Measurements from ENCODE around the gene ZBTB40. TPM values are rescaled to one million over a fixed set of nuclear protein-coding genes. Genes with fewer than 3 reads are reported as not detected.

Gene ZBTB40
- total and polyA plus RNA-seq, 10 of the 15 experiments (the other 5 are each of a cell fraction or from before 2014, with no cell fraction given) = 1.9 to 14.4 (median 9.0) TPM

DNA sequence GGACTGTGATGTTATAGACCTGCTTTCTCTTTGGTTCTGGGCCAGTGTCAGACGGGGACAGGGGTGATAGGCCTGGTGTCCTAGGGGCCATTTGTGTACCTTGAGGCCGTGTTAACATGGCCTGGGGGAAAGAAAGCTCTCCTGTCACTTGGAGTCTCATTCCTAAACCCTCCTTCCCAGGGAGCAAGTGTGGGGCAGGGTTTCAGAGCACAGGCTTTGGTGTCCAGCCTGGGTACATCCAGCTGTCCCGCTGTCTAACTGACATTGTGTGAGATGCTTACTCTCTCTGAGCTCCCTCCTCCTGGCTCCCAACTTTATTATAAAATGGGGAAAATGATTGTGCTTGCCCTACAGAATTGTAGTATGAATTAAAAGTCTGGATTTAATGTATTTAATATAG, 79.1 kb downstream of the ZBTB40 start (continued):
- TF ChIP-seq TCF12 (IDR thresholded peaks at IDR 0.05; ENCODE audit: low read depth, low read length) (no peak), ZNF274 (IDR thresholded peaks at IDR 0.05; ENCODE audit: insufficient read depth, insufficient read length) (no peak), PAX5 (IDR thresholded peaks at IDR 0.05; ENCODE audit: borderline replicate concordance, low read depth, low read length) (no peak), HDAC6 (IDR thresholded peaks at IDR 0.05; ENCODE audit: unreplicated experiment) (no peak), EP300 (IDR thresholded peaks at IDR 0.05; ENCODE audit: borderline replicate concordance in 1 of 2, control insufficient read depth in 1 of 2, low read depth in 2 of 2, low read length in 2 of 2) (no peak), ZNF217 (IDR thresholded peaks at IDR 0.05) (no peak), RUNX3 (IDR thresholded peaks at IDR 0.05; ENCODE audit: low read length) (no peak)

GRCh38 chr1:22531251-22531650, 79.6 kb downstream of the ZBTB40 start:
- intact Hi-C loops (cut with micrococcal nuclease; ENCODE audit: unreplicated experiment) = no loop called here
- 90% methylated on average over 6 of the region's 6 CpGs for WGBS (ENCODE audit: insufficient coverage, insufficient replicate concordance, low lambda C conversion rate, missing lambda C conversion rate)
- ATAC-seq = no peak
- no peak overlapping the region for H3K4me2 ChIP-seq (ENCODE audit: control insufficient read depth, insufficient read depth)
- no peak overlapping the region for H2AFZ ChIP-seq (ENCODE audit: control insufficient read depth, low read depth, low read length)
- CTCF ChIA-PET = no interaction called here
- H3K4me3 ChIP-seq = no peak overlapping the region
- POLR2A ChIA-PET = no interaction called here
- in situ Hi-C loops (cut with MboI) = no loop called here
- DNase-seq (ENCODE audit: low read depth, low spot score) = no peak
- no peaks in the 10 kb centered on the region for H3K79me2 ChIP-seq (ENCODE audit: control insufficient read depth, insufficient read depth, low read length)
- RAD21 ChIA-PET (ENCODE audit: unreplicated experiment) = interaction anchor here (0.6 kb wide), 1 partner anchor 287 kb away, joined by 3 read pairs; no protein-coding TSS in a partner anchor
- BruUV-seq (replicated peaks) = no TSS peak
- peaks cover 0 to 1% of the 10 kb centered on the region in 2 experiments; a peak in 3 of 4 replicates for H3K36me3 ChIP-seq (ENCODE audit: control insufficient read depth in 2 of 2, insufficient read depth in 2 of 2, low read length in 1 of 2)
- H3K27ac ChIP-seq (ENCODE audit: control insufficient read depth, insufficient read depth) = no peak overlapping the region
- H3K9ac ChIP-seq (ENCODE audit: control insufficient read depth, insufficient read depth, low read length) = no peak overlapping the region
- no peaks in the 10 kb centered on the region for H3K4me1 ChIP-seq (ENCODE audit: control insufficient read depth, insufficient read depth, low read length)
- no peaks in the 10 kb centered on the region for H3K27me3 ChIP-seq (replicated peaks in 1 of 2; ENCODE audit: control insufficient read depth in 2 of 2, insufficient read depth in 2 of 2, low read length in 1 of 2)
- FAIRE-seq = no peak
- no peaks in the 10 kb centered on the region for H4K20me1 ChIP-seq (ENCODE audit: control insufficient read depth, insufficient read depth)
- SMC1A ChIA-PET (ENCODE audit: uncharacterized antibody, unreplicated experiment) = no interaction called here
- no peaks in the 10 kb centered on the region for H3K9me3 ChIP-seq (replicated peaks; ENCODE audit: control insufficient read depth, insufficient read depth, low read length)
- TF ChIP-seq KDM1A (IDR thresholded peaks at IDR 0.05; ENCODE audit: borderline replicate concordance) (no peak), CBFB (IDR thresholded peaks at IDR 0.05; ENCODE audit: low read depth) (no peak), LARP7 (IDR thresholded peaks at IDR 0.05) (no peak), HDAC2 (IDR thresholded peaks at IDR 0.05) (no peak), ZBTB11 (CRISPR knock-in tag; IDR thresholded peaks at IDR 0.05) (no peak), RELA (IDR thresholded peaks at IDR 0.05; ENCODE audit: borderline replicate concordance, partially characterized antibody) (no peak), GATAD2B (conservative IDR thresholded peaks at IDR 0.05; ENCODE audit: low read depth) (no peak), HDGF (IDR thresholded peaks at IDR 0.05) (no peak), CBX3 (IDR thresholded peaks at IDR 0.05; ENCODE audit: borderline replicate concordance, low read depth) (no peak), SP1 (IDR thresholded peaks at IDR 0.05; ENCODE audit: low read depth, low read length) (no peak), TCF12 (IDR thresholded peaks at IDR 0.05; ENCODE audit: low read depth, low read length) (no peak)
- TF ChIP-seq, protein P1, sequence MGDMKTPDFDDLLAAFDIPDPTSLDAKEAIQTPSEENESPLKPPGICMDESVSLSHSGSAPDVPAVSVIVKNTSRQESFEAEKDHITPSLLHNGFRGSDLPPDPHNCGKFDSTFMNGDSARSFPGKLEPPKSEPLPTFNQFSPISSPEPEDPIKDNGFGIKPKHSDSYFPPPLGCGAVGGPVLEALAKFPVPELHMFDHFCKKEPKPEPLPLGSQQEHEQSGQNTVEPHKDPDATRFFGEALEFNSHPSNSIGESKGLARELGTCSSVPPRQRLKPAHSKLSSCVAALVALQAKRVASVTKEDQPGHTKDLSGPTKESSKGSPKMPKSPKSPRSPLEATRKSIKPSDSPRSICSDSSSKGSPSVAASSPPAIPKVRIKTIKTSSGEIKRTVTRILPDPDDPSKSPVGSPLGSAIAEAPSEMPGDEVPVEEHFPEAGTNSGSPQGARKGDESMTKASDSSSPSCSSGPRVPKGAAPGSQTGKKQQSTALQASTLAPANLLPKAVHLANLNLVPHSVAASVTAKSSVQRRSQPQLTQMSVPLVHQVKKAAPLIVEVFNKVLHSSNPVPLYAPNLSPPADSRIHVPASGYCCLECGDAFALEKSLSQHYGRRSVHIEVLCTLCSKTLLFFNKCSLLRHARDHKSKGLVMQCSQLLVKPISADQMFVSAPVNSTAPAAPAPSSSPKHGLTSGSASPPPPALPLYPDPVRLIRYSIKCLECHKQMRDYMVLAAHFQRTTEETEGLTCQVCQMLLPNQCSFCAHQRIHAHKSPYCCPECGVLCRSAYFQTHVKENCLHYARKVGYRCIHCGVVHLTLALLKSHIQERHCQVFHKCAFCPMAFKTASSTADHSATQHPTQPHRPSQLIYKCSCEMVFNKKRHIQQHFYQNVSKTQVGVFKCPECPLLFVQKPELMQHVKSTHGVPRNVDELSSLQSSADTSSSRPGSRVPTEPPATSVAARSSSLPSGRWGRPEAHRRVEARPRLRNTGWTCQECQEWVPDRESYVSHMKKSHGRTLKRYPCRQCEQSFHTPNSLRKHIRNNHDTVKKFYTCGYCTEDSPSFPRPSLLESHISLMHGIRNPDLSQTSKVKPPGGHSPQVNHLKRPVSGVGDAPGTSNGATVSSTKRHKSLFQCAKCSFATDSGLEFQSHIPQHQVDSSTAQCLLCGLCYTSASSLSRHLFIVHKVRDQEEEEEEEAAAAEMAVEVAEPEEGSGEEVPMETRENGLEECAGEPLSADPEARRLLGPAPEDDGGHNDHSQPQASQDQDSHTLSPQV (IDR thresholded peaks at IDR 0.05) = no peak

All from GM12878 (cell line).